ENCODE measurements around the gene KDM4C. TPM values are rescaled to one million over a fixed set of nuclear protein-coding genes. Genes with fewer than 3 reads are reported as not detected.

Gene KDM4C
- total RNA-seq, 1 donor = 50.7 TPM

GRCh38 chr9:6938873-6939272, 181.1 kb downstream of the KDM4C start:
- DNase-seq (ENCODE audit: insufficient read length, low spot score, missing footprints) = no peak

GRCh38 chr9:6941501-6941900, 183.7 kb downstream of the KDM4C start:
- H3K36me3 ChIP-seq (ENCODE audit: insufficient read depth, low read length) = no peaks in the 10 kb centered on the region
- no peak for DNase-seq (ENCODE audit: insufficient read length, low spot score, missing footprints)
- H3K27ac ChIP-seq (ENCODE audit: low read depth, low read length) = no peak overlapping the region
- H3K27me3 ChIP-seq (ENCODE audit: insufficient read depth, low read length) = no peaks in the 10 kb centered on the region
- peaks cover 4% of the 10 kb centered on the region for H4K20me1 ChIP-seq (ENCODE audit: insufficient read depth, low read length)
- H3K4me3 ChIP-seq (ENCODE audit: insufficient read depth, low read length) = no peak overlapping the region
- H3K9me3 ChIP-seq (ENCODE audit: low read depth, low read length) = no peaks in the 10 kb centered on the region
- no peaks in the 10 kb centered on the region for H3K79me2 ChIP-seq (ENCODE audit: insufficient read depth, low read length)
- no peak overlapping the region for H2AFZ ChIP-seq (ENCODE audit: low read length)
- no peak overlapping the region for H3K4me2 ChIP-seq (ENCODE audit: insufficient read depth, low read length)
- H3K4me1 ChIP-seq (ENCODE audit: insufficient read depth, low read length) = peaks cover 37% of the 10 kb centered on the region
- TF ChIP-seq CTCF (IDR thresholded peaks at IDR 0.05; ENCODE audit: extremely low read depth, low read depth, low read length) = no peak

More at GRCh38 chr9:6938873-6939272, 181.1 kb downstream of the KDM4C start:
- H3K27me3 ChIP-seq (ENCODE audit: insufficient read depth, low read length) = no peaks in the 10 kb centered on the region
- no peak overlapping the region for H3K27ac ChIP-seq (ENCODE audit: low read depth, low read length)
- peaks cover 4% of the 10 kb centered on the region for H4K20me1 ChIP-seq (ENCODE audit: insufficient read depth, low read length)
- no peak overlapping the region for H3K4me3 ChIP-seq (ENCODE audit: insufficient read depth, low read length)
- peaks cover 16% of the 10 kb centered on the region for H3K4me1 ChIP-seq (ENCODE audit: insufficient read depth, low read length)
- H3K9me3 ChIP-seq (ENCODE audit: low read depth, low read length) = no peaks in the 10 kb centered on the region
- peak overlapping the region; percentile 16 for H3K4me2 ChIP-seq (ENCODE audit: insufficient read depth, low read length)
- H3K36me3 ChIP-seq (ENCODE audit: insufficient read depth, low read length) = no peaks in the 10 kb centered on the region
- H3K79me2 ChIP-seq (ENCODE audit: insufficient read depth, low read length) = no peaks in the 10 kb centered on the region
- H2AFZ ChIP-seq (ENCODE audit: low read length) = no peak overlapping the region
- no peak for TF ChIP-seq CTCF (IDR thresholded peaks at IDR 0.05; ENCODE audit: extremely low read depth, low read depth, low read length)

GRCh38 chr9:6942406-6942805, 184.6 kb downstream of the KDM4C start:
- H3K36me3 ChIP-seq (ENCODE audit: insufficient read depth, low read length) = no peaks in the 10 kb centered on the region
- H3K27ac ChIP-seq (ENCODE audit: low read depth, low read length) = no peak overlapping the region
- no peak for TF ChIP-seq CTCF (IDR thresholded peaks at IDR 0.05; ENCODE audit: extremely low read depth, low read depth, low read length)
- H2AFZ ChIP-seq (ENCODE audit: low read length) = no peak overlapping the region
- no peak overlapping the region for H3K4me2 ChIP-seq (ENCODE audit: insufficient read depth, low read length)
- no peaks in the 10 kb centered on the region for H3K27me3 ChIP-seq (ENCODE audit: insufficient read depth, low read length)
- no peak overlapping the region for H3K4me3 ChIP-seq (ENCODE audit: insufficient read depth, low read length)
- no peak for DNase-seq (ENCODE audit: insufficient read length, low spot score, missing footprints)
- H3K4me1 ChIP-seq (ENCODE audit: insufficient read depth, low read length) = peaks cover 37% of the 10 kb centered on the region
- peaks cover 4% of the 10 kb centered on the region for H4K20me1 ChIP-seq (ENCODE audit: insufficient read depth, low read length)
- no peaks in the 10 kb centered on the region for H3K79me2 ChIP-seq (ENCODE audit: insufficient read depth, low read length)
- H3K9me3 ChIP-seq (ENCODE audit: low read depth, low read length) = no peaks in the 10 kb centered on the region

GRCh38 chr9:6943293-6943692, 185.5 kb downstream of the KDM4C start:
- no peak overlapping the region for H3K4me2 ChIP-seq (ENCODE audit: insufficient read depth, low read length)
- H3K79me2 ChIP-seq (ENCODE audit: insufficient read depth, low read length) = no peaks in the 10 kb centered on the region
- no peaks in the 10 kb centered on the region for H3K9me3 ChIP-seq (ENCODE audit: low read depth, low read length)
- no peaks in the 10 kb centered on the region for H3K27me3 ChIP-seq (ENCODE audit: insufficient read depth, low read length)
- peaks cover 4% of the 10 kb centered on the region for H4K20me1 ChIP-seq (ENCODE audit: insufficient read depth, low read length)
- no peak overlapping the region for H2AFZ ChIP-seq (ENCODE audit: low read length)
- no peak overlapping the region for H3K27ac ChIP-seq (ENCODE audit: low read depth, low read length)
- no peak for TF ChIP-seq CTCF (IDR thresholded peaks at IDR 0.05; ENCODE audit: extremely low read depth, low read depth, low read length)
- H3K4me3 ChIP-seq (ENCODE audit: insufficient read depth, low read length) = no peak overlapping the region
- DNase-seq (ENCODE audit: insufficient read length, low spot score, missing footprints) = no peak
- no peaks in the 10 kb centered on the region for H3K36me3 ChIP-seq (ENCODE audit: insufficient read depth, low read length)
- H3K4me1 ChIP-seq (ENCODE audit: insufficient read depth, low read length) = peaks cover 32% of the 10 kb centered on the region

All from osteoblast (primary cell).